ENCODE data around the gene CAPN5.

GRCh38 chr11:77062924-77063323, 3.8 kb upstream of the CAPN5 start:
- TF ChIP-seq POLR2A (IDR thresholded peaks at IDR 0.05) (no peak), CTCF (IDR thresholded peaks at IDR 0.05) (no peak)
